H54 (cell line): Measurements from ENCODE around the gene SCN4B.

Experiments
- DNase-seq: peaks from one replicate; pipeline ENCODE4 v3.0.0; 2011; ENCODE audit warnings: low spot score, mixed read lengths; ENCODE audit not compliant: insufficient read length
- FAIRE-seq: peaks from 3 replicates; lab custom pipeline; 2011; peaks lifted over from hg19 to GRCh38; lab: Jason Lieb, UNC
- POLR2A ChIP-seq: IDR thresholded peaks from 2 replicates; pipeline ENCODE4 v1.6.1; 2011; ENCODE audit warnings: low read depth, mild to moderate bottlenecking, low read length

Gene SCN4B

DNA sequence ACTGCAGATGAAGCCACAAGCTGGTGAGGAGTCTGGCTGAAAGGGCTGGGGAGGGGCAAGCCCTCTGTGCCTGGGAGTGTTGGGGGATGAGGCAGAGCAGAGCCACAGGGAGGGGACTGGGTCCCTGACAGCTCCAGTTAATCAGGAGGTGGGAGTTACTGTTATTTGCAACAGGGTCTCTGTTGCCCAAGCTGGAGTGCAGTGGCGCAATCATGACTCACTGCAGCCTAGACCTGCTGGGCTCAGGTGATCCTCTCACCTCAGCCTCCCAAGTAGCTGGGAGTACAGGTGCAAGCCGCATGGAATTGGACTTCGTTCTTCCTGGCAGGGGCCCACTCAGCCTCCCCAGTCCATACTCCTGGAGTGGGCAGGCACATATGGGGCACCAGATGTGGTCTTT lies 16.1 kb upstream of the SCN4B start:
- TF ChIP-seq POLR2A, result no peak
- no peak for FAIRE-seq

DNA sequence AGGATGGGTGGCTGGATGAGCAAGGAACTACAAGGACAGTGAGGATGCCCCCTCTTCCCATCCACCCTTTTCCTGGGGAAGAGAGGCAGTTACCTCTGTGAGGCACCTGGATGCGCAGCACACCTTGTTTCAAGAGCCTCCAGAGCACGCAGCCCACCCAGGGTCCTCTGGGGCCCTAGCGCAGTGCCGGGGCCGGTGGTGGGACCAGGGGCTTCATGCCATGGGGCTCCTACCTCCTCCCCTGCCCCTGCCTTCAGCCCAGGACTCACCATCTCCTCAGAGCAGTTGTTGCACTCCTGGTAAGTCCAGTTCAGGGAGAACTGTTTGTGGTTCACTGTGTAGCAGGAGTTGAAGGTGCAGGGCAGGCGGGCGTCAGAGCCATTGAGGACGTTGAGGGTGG lies 15.7 kb upstream of the SCN4B start:
- TF ChIP-seq POLR2A, result no peak
- no peak for FAIRE-seq
- no peak for DNase-seq

More for the DNA sequence above, 16.1 kb upstream of the SCN4B start:
- no peak for DNase-seq

DNA sequence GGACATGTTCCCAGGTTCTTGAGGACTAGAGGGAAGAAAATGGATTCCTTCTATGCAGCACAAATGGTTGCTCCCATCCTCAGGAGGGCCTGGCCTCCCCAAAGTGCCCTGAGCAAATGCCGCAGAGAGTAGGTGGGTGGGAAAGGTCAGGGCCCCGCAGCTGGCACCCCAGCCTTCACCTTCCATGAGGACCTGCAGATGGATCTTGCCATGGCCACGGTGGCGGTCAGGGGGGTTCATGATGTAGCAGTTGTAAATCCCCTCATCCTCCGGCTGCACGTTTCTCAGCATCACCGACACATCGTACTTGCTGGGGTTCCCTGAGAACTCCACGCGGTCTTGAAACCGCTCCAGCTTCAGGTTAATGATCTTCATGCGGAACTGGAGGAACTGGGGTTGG lies 15.3 kb upstream of the SCN4B start:
- FAIRE-seq (no peak), DNase-seq (no peak)
- TF ChIP-seq POLR2A, result no peak

DNA sequence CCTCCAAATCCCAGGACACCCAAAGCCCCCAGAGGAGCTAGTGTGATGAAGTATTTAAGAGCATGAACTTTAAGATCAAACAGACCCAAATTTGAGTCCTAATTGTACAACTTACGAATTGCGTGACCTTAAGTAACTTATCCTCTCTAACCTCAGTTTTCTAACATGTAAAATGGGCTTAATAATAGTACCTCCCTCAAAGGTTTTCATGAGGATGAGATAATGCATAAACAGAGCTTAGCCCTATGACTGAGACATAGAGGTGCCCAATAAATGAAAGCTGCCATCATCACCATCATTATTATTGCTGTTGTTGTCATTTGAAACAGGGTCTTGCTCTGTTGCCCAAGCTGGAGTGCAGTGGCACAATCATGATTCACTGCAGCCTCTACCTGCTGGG lies 14.6 kb upstream of the SCN4B start:
- no peak for TF ChIP-seq POLR2A
- FAIRE-seq, result no peak
- no peak for DNase-seq

DNA sequence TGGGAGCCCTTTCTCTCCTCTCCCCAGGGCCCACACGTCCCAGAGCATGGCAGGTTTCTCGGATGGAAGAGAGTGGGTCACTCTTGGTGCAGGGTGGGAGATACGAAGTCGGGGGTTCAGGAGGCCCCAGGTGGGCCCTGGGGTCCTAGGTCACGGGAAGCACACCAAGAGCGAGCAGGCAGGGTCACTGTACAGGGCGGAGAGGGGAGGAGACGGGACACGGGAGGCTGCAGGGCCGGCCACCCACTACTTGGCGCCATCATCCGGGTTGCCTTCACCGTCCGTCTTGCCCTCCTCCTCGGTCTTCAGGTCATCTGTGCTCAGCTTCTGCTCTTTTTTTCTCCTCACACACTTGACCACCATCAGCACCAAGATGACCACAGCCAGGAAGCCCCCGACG lies 14.0 kb upstream of the SCN4B start:
- no peak for DNase-seq
- FAIRE-seq, result no peak
- TF ChIP-seq POLR2A, result no peak

DNA sequence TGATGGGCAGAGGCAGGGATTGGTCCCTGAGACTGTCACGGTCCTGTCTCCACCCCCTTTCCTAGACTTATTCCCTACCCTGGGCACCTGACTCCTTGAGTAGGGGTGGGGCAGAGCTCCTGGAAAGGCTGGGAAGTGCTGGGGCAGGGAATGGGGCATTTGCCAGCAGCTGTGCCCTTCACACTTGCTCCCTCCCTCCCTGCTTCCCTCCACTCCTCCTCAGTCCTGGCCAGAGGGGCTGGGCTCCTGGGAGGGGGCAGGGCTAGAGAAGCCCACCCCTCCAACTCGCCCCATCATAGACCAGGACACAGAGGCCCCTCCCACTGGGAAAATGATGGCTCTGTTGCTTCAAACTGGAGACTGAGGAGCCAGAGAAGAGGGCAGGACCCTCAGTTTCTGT lies 12.3 kb upstream of the SCN4B start:
- no peak for TF ChIP-seq POLR2A
- no peak for FAIRE-seq
- DNase-seq, result no peak

DNA sequence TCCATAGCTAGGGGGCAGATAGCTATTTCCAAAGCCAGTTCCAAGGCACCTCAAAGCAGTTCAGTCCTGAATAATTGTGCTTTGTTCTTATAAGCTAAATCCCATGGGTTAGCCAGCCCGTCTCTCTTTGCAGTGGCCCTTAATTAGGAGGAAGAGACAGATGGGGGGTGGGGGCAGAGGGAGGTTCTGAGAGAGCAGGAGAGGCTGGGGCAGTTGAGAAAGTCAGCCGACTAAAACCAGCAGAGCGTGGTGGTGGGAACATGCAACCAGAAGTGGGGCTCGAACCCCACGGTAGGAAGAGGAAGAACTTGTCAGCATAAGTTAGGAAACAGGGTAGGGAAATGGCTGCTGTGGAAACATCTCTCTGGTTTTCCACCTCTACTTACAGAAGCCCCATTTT lies 10.9 kb upstream of the SCN4B start:
- no peak for FAIRE-seq
- TF ChIP-seq POLR2A, result no peak
- no peak for DNase-seq

DNA sequence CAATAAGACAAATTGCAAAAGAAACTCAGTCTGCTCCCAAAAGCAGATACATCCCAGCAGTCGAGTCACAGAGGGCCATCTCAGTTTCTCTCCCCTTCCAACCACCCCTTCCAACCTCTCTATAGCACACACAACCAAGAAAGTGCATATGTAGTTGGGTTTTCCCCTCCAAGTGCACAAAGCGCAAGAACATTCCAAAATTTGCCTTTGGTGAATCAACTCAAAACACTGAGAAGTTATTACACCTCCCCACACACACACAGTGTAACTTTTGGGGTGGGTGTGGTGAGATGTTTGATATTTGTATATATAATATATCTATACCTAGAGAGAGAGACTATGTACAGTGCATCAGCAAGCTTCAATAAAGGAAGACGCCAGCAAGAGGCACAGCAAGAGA lies 10.2 kb upstream of the SCN4B start:
- no peak for TF ChIP-seq POLR2A
- DNase-seq, result no peak
- no peak for FAIRE-seq

DNA sequence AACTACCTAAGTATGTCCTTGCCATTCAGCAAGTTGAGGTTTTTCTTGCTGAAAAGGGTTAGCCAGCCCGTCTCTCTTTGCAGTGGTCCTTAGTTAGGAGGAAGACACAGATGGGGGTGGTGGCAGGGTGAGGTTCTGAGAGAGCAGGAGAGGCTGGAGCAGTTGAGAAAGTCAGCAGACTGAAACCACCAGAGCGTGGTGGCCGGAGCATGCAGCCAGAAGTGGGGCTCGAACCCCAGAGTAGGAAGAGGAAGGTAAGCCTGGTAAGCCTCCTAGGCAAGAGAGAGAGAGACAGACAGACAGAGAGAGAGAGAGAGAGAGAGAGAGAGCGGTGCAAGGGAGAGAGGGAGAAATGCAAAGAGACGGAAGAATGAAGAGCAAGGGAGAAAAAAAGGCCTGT lies 9.2 kb upstream of the SCN4B start:
- TF ChIP-seq POLR2A, result no peak
- DNase-seq (no peak), FAIRE-seq (no peak)

DNA sequence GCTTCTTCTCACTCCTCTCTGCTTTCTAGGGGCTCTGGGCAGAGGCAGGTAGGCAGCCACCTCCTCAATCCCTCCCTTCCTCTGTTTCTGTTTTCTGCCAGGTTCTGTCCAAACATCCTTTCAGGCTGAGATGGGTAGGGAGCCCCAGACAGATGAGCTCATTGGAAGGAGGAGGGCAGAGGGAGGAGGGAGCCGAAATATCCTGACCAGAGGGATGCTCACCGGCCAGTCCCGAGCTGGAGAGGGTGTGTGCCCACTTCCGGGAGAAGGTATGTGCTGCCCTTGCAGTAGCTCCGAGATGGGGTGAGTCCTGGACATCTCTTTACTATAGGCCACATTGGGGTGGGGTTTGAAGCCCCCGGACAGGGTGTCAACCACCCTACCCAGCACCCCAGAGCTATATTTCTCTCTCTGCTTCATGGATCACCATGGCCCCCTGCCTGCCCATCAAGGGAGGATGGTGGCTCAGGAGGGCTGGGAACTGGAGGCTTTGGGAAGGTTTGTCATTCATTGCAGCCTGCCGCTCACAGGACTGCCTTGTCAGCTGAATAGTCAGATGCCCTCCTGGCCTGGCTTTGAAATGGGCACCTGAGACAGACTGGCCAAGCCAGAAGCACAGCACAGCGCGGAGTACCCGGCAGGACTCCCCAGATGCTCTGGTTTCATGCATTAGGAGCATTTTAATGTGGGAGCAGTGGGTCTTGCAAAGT lies 4.7 kb upstream of the SCN4B start:
- FAIRE-seq (no peak), DNase-seq (no peak)
- no peak for TF ChIP-seq POLR2A

DNA sequence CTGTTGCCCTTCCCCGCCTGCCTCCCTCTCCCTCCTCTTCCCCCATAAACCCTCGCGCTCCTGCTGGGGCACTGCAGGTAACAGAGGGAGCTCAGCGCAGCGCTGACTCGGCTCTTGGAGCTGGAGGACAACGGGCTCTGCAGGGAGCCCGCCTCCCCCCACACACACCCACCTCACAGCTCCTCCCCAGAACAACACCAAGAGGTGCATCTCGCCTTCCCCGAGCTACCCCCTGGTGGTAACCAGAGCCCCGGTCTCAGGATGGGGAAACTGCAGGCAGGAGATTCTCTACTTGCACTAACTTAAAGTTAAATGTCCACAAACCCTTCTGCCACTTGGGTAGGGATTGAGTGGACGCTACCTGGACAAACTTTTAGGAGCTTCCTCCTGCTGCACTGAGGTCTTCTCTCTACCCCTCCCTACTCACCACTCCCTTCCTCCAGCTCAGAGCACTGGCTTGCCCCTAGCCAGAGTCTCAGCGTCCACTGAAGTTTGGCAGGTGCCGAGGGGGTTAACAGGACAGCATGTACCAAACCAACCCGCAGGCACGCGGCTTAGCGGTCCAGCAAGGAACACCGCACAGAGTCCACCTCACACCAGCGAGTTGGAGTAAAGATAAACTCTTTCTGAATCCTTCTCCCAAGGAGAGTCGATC lies 4.0 kb upstream of the SCN4B start:
- DNase-seq, result no peak
- FAIRE-seq, result no peak
- no peak for TF ChIP-seq POLR2A

DNA sequence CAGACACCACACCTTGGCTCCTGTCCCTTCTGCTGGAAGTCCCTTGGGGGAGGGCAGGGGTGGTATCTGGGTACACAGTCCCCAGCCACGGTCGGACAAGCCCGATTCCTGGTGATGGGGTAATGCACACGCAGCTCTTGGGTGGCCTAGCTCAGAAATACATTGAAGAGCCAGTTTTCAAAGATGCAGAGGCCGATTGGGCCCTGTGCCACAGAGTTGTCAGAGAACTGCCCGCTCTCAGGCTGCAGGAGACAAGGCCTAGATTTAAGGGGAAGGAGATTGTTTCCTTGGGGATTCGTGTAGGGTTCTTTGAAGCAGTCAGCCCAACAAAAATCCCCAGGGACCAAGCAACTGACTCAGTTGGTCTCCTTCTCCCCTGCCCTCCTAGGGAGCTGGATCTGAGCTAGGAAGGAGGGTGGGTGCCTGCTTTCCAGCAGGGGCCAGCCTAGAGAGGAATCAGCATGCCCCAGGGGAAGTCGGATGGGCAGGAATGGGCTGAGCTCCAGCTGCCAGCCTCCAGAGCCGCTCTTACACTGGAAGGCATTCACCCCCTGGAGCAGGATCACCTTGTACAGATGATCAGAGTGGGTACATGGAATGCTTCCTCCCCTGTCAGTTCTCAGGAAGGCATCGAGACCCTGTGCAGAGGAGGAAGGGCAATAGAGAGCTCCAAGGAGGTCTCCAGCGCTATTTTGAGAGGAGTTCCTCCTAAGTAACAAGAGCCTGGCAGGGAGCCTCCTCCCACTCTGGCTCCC lies 3.3 kb upstream of the SCN4B start:
- DNase-seq (no peak), FAIRE-seq (no peak)
- TF ChIP-seq POLR2A, result no peak

DNA sequence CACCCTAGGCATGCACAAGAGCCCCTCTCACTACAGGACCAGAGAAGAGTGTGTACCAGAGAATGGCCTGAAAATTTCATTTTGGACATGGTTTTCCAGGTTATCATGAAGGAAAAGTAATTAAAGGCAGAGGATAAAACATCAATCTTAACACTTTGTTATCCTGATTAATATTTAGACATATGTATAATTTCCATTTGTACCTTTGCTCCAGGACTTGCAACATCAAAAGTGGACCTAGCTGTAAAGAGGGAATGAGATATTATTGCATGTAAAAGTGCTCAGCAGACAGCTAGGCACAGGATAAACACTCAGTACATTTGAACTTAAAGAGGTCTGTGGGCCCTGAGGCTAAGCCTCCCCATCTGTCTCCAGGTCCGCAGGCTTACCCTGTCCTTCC lies 2.0 kb upstream of the SCN4B start:
- no peak for TF ChIP-seq POLR2A

DNA sequence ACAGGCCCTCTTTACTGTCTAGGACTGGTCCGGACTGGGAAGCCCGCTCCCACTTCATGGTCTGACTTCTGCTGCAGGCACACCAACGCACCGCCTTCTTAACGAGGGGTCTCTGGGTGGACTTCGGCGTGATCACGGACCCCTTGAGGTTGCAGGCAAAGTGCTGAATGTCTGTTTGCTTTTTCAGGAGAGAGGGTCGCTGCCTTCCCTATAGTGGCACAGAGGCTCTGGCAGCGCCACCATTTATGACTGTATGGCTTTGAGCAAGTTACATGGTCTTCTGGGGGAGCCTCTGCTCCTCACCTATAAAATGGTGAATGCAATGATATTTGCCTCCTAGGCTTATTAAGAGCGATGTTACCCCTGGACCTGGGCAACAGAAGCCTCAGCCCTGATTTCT lies 1.4 kb upstream of the SCN4B start:
- TF ChIP-seq POLR2A, result no peak
- FAIRE-seq (no peak), DNase-seq (no peak)

More for the DNA sequence above, 2.0 kb upstream of the SCN4B start:
- FAIRE-seq (no peak), DNase-seq (no peak)

DNA sequence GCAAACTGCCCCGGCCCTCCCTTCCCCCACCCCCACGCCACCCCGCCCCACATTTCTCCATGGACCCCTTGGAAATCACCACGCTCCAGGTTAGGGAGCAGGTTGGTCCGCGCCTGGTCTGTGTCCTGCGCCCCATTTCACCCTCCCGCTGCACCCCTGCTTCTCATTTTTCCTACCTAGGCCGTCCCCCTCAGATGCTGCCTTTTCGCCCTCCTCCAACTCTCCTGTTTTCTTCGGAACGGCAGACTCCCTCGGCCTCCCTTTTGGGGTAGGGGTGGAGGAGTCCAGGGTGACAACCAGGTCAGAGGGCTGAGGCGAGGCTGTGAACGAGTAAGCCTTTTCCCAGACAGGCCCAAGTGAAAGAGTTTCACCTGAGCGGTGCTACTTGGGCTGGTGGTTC lies 893 bp upstream of the SCN4B start:
- TF ChIP-seq POLR2A, result no peak
- FAIRE-seq (no peak), DNase-seq (no peak)
